IPS-NIHi7 (cell line): ENCODE measurements around the gene CAMK2B.
A peak's percentile ranks its signal among the peaks of the same experiment; 100 is the strongest.

Experiments
- DNase-seq: peaks from one replicate; pipeline ENCODE4 v3.0.0; 2012; ENCODE audit warnings: mixed read lengths; ENCODE audit errors: extremely low spot score

Gene CAMK2B

GRCh38 chr7:44309271-44310091 lies 15.9 kb downstream of the CAMK2B start:
- DNase-seq = peak; percentile 78

GRCh38 chr7:44308596-44309270 lies 16.7 kb downstream of the CAMK2B start:
- peak; percentile 9 for DNase-seq

- DNase-seq = peak; percentile 8
Observed at GRCh38 chr7:44307905-44308595, 17.3 kb downstream of the CAMK2B start.

- DNase-seq = peak; percentile 66
Observed at GRCh38 chr7:44307301-44307900, 18.0 kb downstream of the CAMK2B start.

GRCh38 chr7:44306606-44307005 lies 18.8 kb downstream of the CAMK2B start:
- DNase-seq = peak; percentile 3

GRCh38 chr7:44305564-44306507 lies 19.6 kb downstream of the CAMK2B start:
- peak; percentile 4 for DNase-seq

- DNase-seq = no peak
Observed at GRCh38 chr7:44294325-44295069, 30.9 kb downstream of the CAMK2B start.

- DNase-seq = no peak
Observed at GRCh38 chr7:44293561-44294324, 31.7 kb downstream of the CAMK2B start.

GRCh38 chr7:44292876-44293560 lies 32.4 kb downstream of the CAMK2B start:
- no peak for DNase-seq

- no peak for DNase-seq
Observed at GRCh38 chr7:44292420-44292817, 33.0 kb downstream of the CAMK2B start.

- DNase-seq = no peak
Observed at GRCh38 chr7:44291733-44292419, 33.5 kb downstream of the CAMK2B start.

- no peak for DNase-seq
Observed at GRCh38 chr7:44291066-44291732, 34.2 kb downstream of the CAMK2B start.

- DNase-seq = no peak
Observed at GRCh38 chr7:44290252-44290620, 35.2 kb downstream of the CAMK2B start.

GRCh38 chr7:44289341-44290251 lies 35.8 kb downstream of the CAMK2B start:
- no peak for DNase-seq

- no peak for DNase-seq
Observed at GRCh38 chr7:44288811-44289340, 36.5 kb downstream of the CAMK2B start.

GRCh38 chr7:44288381-44288685 lies 37.1 kb downstream of the CAMK2B start:
- no peak for DNase-seq
